Liver (tissue), 9 donors: ENCODE measurements around the gene BEST4. TPM values are rescaled to one million over a fixed set of nuclear protein-coding genes. Genes with fewer than 3 reads are reported as not detected.
A peak's percentile ranks its signal among the peaks of the same experiment; 100 is the strongest.

ENCODE experiments used
- DNase-seq: peaks from one replicate; pipeline ENCODE4 v3.0.0-alpha.2; 2017; ENCODE audit warnings: low spot score
- H3K27ac ChIP-seq, 2 donors: one replicate each; pipeline ENCODE4 v1.7.0; 2013; ENCODE audit warnings: inconsistent platforms in 2 of 2, low read length in 2 of 2, control low read depth in 1 of 2, low read depth in 1 of 2, mild to moderate bottlenecking in 1 of 2
- H3K27me3 ChIP-seq, 4 donors: one replicate each; pipeline versions ENCODE4 v1.6.1 to v1.7.0; 2013; ENCODE audit warnings: low read length in 3 of 4, inconsistent platforms in 1 of 4, mild to moderate bottlenecking in 1 of 4, moderate library complexity in 1 of 4; ENCODE audit not compliant: control insufficient read depth in 4 of 4, insufficient read depth in 4 of 4
- H3K36me3 ChIP-seq, 4 donors: one replicate each; pipeline versions ENCODE4 v1.6.1 to v1.7.0; 2013; ENCODE audit warnings: low read length in 3 of 4, mild to moderate bottlenecking in 3 of 4, low read depth in 1 of 4, moderate library complexity in 1 of 4; ENCODE audit not compliant: control insufficient read depth in 4 of 4, insufficient read depth in 3 of 4
- H3K4me1 ChIP-seq, 4 donors: one replicate each; pipeline versions ENCODE4 v1.6.1 to v1.7.0; 2013; ENCODE audit warnings: low read length in 3 of 4, mild to moderate bottlenecking in 3 of 4, moderate library complexity in 1 of 4; ENCODE audit not compliant: control insufficient read depth in 4 of 4, insufficient read depth in 4 of 4
- H3K4me3 ChIP-seq, 3 donors: one replicate each; pipeline versions ENCODE4 v1.6.1 to v1.7.0; 2013; ENCODE audit warnings: low read length in 3 of 3, control low read depth in 1 of 3, low read depth in 1 of 3, mild to moderate bottlenecking in 1 of 3
- H3K9ac ChIP-seq, 2 donors: one replicate each; pipeline ENCODE4 v1.7.0; 2013; ENCODE audit warnings: low read length in 2 of 2, mild to moderate bottlenecking in 2 of 2, moderate library complexity in 2 of 2, control low read depth in 1 of 2, low read depth in 1 of 2
- H3K9me3 ChIP-seq, 4 donors: one replicate each; pipeline versions ENCODE4 v1.6.1 to v1.7.0; 2013; ENCODE audit warnings: low read length in 3 of 4; ENCODE audit not compliant: control insufficient read depth in 4 of 4
- CTCF ChIP-seq: fragments of 150-350 bp; IDR thresholded peaks from 2 replicates; pipeline ENCODE4 v1.5.1; 2017; ENCODE audit warnings: improper control_type of control experiment, low read depth, low read length; ENCODE audit not compliant: missing input control
- EGR1 ChIP-seq, 2 donors: IDR thresholded peaks; 2 replicates each; pipeline ENCODE4 v1.6.1; 2016 to 2018; ENCODE audit warnings: antibody characterized with exemption in 2 of 2, low read depth in 2 of 2
- FOXA1 ChIP-seq: IDR thresholded peaks from 2 replicates; pipeline ENCODE4 v1.6.1; 2016; ENCODE audit warnings: antibody characterized with exemption
- FOXA2 ChIP-seq: IDR thresholded peaks from 2 replicates; pipeline ENCODE4 v1.6.1; 2016; ENCODE audit warnings: antibody characterized with exemption
- GABPA ChIP-seq, 2 donors: IDR thresholded peaks in 1 of 2; conservative IDR thresholded peaks in 1 of 2; 2 replicates each; pipeline ENCODE4 v1.6.1; 2016; ENCODE audit warnings: antibody characterized with exemption in 2 of 2, mild to moderate bottlenecking in 1 of 2, moderate library complexity in 1 of 2
- HNF4A ChIP-seq, 2 donors: conservative IDR thresholded peaks; 2 replicates each; pipeline ENCODE4 v1.6.1; 2016; ENCODE audit warnings: antibody characterized with exemption in 2 of 2, mild to moderate bottlenecking in 2 of 2
- JUND ChIP-seq, 2 donors: IDR thresholded peaks; 2 replicates each; pipeline ENCODE4 v1.6.1; 2016; ENCODE audit warnings: antibody characterized with exemption in 2 of 2
- NR2F2 ChIP-seq: IDR thresholded peaks from 2 replicates; pipeline ENCODE4 v1.6.1; 2016; ENCODE audit warnings: antibody characterized with exemption
- RAD21 ChIP-seq, 2 donors: IDR thresholded peaks; 2 replicates each; pipeline ENCODE4 v1.6.1; 2016; ENCODE audit warnings: antibody characterized with exemption in 2 of 2, mild to moderate bottlenecking in 2 of 2
- RXRA ChIP-seq, 2 donors: IDR thresholded peaks; 2 replicates each; pipeline ENCODE4 v1.6.1; 2017 to 2018; ENCODE audit warnings: antibody characterized with exemption in 2 of 2, mild to moderate bottlenecking in 1 of 2
- SP1 ChIP-seq: IDR thresholded peaks from 2 replicates; pipeline ENCODE4 v1.6.1; 2018; ENCODE audit warnings: antibody characterized with exemption, mild to moderate bottlenecking
- TAF1 ChIP-seq: conservative IDR thresholded peaks from 2 replicates; pipeline ENCODE4 v1.6.1; 2016; ENCODE audit warnings: antibody characterized with exemption, mild to moderate bottlenecking
- YY1 ChIP-seq: IDR thresholded peaks from 2 replicates; pipeline ENCODE4 v1.6.1; 2016; ENCODE audit warnings: antibody characterized with exemption, mild to moderate bottlenecking
- WGBS: extraction: QIAGEN DNeasy Blood & Tissue Kit; methylation state at CpG from one replicate; pipeline ENCODE4 v1.1.7; 2013; 5-methylcytosine and 5-hydroxymethylcytosine counted together
- polyA plus RNA-seq, 2 donors: library from polyadenylated mRNA; stranded (reverse) in 1 of 2; unstranded in 1 of 2; fragments of 200-250 nt in 1 of 2; fragments of >200 nt in 1 of 2; fragmentation: Nextera tagmentation in 1 of 2; extraction: Ambion mirVana in 1 of 2; gene quantifications; one replicate each; pipeline versions ENCODE4 v1.2.1 to v1.2.3, GENCODE V29; 2013 to 2015
- total RNA-seq, 2 donors: library from RNA; depleted of rRNA; stranded (reverse); fragments of >200 nt; gene quantifications; one replicate each; pipeline ENCODE4 v1.2.3, GENCODE V29; 2014
- TF ChIP-seq, protein P1 (sequence below): IDR thresholded peaks from 2 replicates; pipeline ENCODE4 v1.6.1; 2016; ENCODE audit warnings: antibody characterized with exemption
- TF ChIP-seq, protein P2 (sequence below): IDR thresholded peaks from 2 replicates; pipeline ENCODE4 v1.6.1; 2016; ENCODE audit warnings: antibody characterized with exemption
- donor health status: healthy.
- donor health status: healthy.
- donor health status: healthy.
- donor health status: healthy.
- donor health status: healthy.

Gene BEST4
- total and polyA plus RNA-seq, 4 donors = 0.05 TPM; not detected in 3

GRCh38 chr1:44805311-44806024 is 17.5 kb upstream of the BEST4 start (continued):
- no peak for TF ChIP-seq HNF4A (conservative IDR thresholded peaks at IDR 0.05)

GRCh38 chr1:44803312-44804095 is 15.5 kb upstream of the BEST4 start:
- Histone ChIP-seq H3K4me3 (no peak overlapping the region), H3K9ac (no peak overlapping the region), H3K27me3 (no peaks in the 10 kb centered on the region), H3K9me3 (no peaks in the 10 kb centered on the region), H3K36me3 (peaks cover 0 to 8% (median 8%) of the 10 kb centered on the region in 4 donors), H3K4me1 (peaks cover 15 to 34% (median 27%) of the 10 kb centered on the region in 4 donors), H3K27ac (no peak overlapping the region)
- 93% methylated on average over 13 of the region's 13 CpGs for WGBS
- DNase-seq = no peak
- TF ChIP-seq RAD21 (IDR thresholded peaks at IDR 0.05) (no peak), EGR1 (IDR thresholded peaks at IDR 0.05; ENCODE audit: low read depth in 2 of 2) (no peak), SP1 (no peak), HNF4A (conservative IDR thresholded peaks at IDR 0.05) (no peak), FOXA1 (no peak), FOXA2 (no peak), CTCF (no peak), YY1 (no peak), NR2F2 (no peak), RXRA (IDR thresholded peaks at IDR 0.05) (no peak)
- TF ChIP-seq, protein P1, sequence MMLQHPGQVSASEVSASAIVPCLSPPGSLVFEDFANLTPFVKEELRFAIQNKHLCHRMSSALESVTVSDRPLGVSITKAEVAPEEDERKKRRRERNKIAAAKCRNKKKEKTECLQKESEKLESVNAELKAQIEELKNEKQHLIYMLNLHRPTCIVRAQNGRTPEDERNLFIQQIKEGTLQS = no peak

DNA sequence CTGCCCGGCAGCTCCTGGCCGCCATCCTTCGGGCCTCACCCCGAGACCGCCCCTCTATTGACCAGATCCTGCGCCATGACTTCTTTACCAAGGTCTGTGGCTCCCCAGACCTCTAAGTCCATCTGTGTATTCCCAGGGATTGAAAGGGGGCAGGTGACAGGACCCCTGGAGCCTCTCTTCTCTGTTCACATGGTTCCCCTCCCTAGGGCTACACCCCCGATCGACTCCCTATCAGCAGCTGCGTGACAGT is 15.0 kb upstream of the BEST4 start:
- Histone ChIP-seq H3K9ac (no peak overlapping the region), H3K36me3 (peaks cover 0 to 8% (median 8%) of the 10 kb centered on the region in 4 donors), H3K27me3 (no peaks in the 10 kb centered on the region), H3K4me3 (no peak overlapping the region), H3K4me1 (peaks cover 14 to 30% (median 24%) of the 10 kb centered on the region in 4 donors), H3K9me3 (no peaks in the 10 kb centered on the region), H3K27ac (no peak overlapping the region)
- no peak for TF ChIP-seq RAD21 (IDR thresholded peaks at IDR 0.05)
- no peak for TF ChIP-seq JUND (IDR thresholded peaks at IDR 0.05)
- 96% methylated on average over 9 of the region's 9 CpGs for WGBS
- DNase-seq = no peak

DNA sequence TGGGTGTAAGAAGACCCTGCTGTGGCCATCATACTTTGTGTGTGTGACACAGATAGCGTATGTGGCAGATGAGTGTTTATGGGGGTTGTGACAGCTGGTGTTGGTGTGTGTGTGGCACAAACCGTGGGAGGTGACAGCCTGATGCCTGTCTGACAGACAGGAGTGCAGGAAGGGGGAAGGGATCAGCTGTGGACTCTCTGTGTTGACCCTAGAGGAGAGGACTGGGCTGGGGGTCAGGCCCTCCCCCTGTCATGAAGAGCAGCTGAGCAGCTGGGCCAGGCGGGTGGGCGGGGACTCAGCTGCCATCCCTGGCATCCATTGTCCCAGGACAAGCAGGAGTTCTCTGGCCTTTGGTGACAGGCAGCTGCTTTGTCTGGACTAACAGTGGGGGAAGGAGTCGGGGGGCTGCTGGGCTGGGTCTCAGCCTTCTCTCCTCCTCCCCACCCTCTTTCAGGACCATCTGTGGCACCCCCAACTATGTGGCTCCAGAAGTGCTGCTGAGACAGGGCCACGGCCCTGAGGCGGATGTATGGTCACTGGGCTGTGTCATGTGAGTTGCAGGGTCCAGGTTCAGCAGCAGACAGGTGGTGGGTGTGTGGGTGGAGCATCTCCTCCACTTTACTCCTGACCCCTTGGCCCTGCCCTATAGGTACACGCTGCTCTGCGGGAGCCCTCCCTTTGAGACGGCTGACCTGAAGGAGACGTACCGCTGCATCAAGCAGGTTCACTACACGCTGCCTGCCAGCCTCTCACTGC is 14.5 kb upstream of the BEST4 start:
- no peak for DNase-seq
- H3K9ac ChIP-seq = no peak overlapping the region
- peak overlapping the region in 1 of 3 donors; percentile 14 for H3K4me3 ChIP-seq
- TF ChIP-seq, protein P1 = no peak
- TF ChIP-seq SP1 (no peak), GABPA (IDR thresholded peaks at IDR 0.05 in 1 of 2, conservative IDR thresholded peaks at IDR 0.05 in 1 of 2) (no peak), JUND (IDR thresholded peaks at IDR 0.05) (no peak), FOXA1 (no peak), YY1 (no peak), RXRA (IDR thresholded peaks at IDR 0.05) (no peak), TAF1 (no peak), CTCF (no peak), EGR1 (IDR thresholded peaks at IDR 0.05; ENCODE audit: low read depth in 2 of 2) (no peak)
- TF ChIP-seq, protein P2, sequence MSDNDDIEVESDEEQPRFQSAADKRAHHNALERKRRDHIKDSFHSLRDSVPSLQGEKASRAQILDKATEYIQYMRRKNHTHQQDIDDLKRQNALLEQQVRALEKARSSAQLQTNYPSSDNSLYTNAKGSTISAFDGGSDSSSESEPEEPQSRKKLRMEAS = no peak

More for the DNA sequence above, 14.5 kb upstream of the BEST4 start:
- H3K27me3 ChIP-seq = no peaks in the 10 kb centered on the region
- no peaks in the 10 kb centered on the region for H3K9me3 ChIP-seq
- H3K4me1 ChIP-seq = peaks cover 11 to 25% (median 19%) of the 10 kb centered on the region in 4 donors
- no peak overlapping the region for H3K27ac ChIP-seq
- H3K36me3 ChIP-seq = peaks cover 0 to 8% (median 8%) of the 10 kb centered on the region in 4 donors
- WGBS = 91% methylated on average over 13 of the region's 13 CpGs
